HG03378 (cell line): Measurements from ENCODE around the gene TSR3.

Experiments used
- ATAC-seq: cut with Tn5 transposase; IDR thresholded peaks from one replicate; pipeline ENCODE4 v1.9.1; 2021; ENCODE audit warnings: mild to moderate bottlenecking, moderate library complexity; ENCODE audit not compliant: unreplicated experiment

TSR3 gene

GRCh38 chr16:1378087-1378803 lies 26.6 kb upstream of the TSR3 start:
- no peak for ATAC-seq

- ATAC-seq, result no peak
These were observed 25.8 kb upstream of the TSR3 start for GRCh38 chr16:1377406-1378010.

GRCh38 chr16:1375741-1376410 lies 24.2 kb upstream of the TSR3 start:
- no peak for ATAC-seq

- no peak for ATAC-seq
These were observed 23.6 kb upstream of the TSR3 start for GRCh38 chr16:1375298-1375640.

GRCh38 chr16:1374418-1375297 lies 23.0 kb upstream of the TSR3 start:
- ATAC-seq, result no peak

GRCh38 chr16:1372292-1372950 lies 20.7 kb upstream of the TSR3 start:
- ATAC-seq, result no peak

GRCh38 chr16:1371054-1371978 lies 19.6 kb upstream of the TSR3 start:
- ATAC-seq, result no peak

- no peak for ATAC-seq
These were observed 16.0 kb upstream of the TSR3 start for GRCh38 chr16:1367486-1368174.

GRCh38 chr16:1366712-1367299 lies 15.1 kb upstream of the TSR3 start:
- no peak for ATAC-seq

- no peak for ATAC-seq
These were observed 14.5 kb upstream of the TSR3 start for GRCh38 chr16:1366060-1366711.

GRCh38 chr16:1364510-1364909 lies 12.8 kb upstream of the TSR3 start:
- no peak for ATAC-seq

- no peak for ATAC-seq
These were observed 11.9 kb upstream of the TSR3 start for GRCh38 chr16:1363501-1364041.

GRCh38 chr16:1362807-1363206 lies 11.1 kb upstream of the TSR3 start:
- no peak for ATAC-seq

- no peak for ATAC-seq
These were observed 10.1 kb upstream of the TSR3 start for GRCh38 chr16:1361685-1362360.

GRCh38 chr16:1357906-1358566 lies 6.4 kb upstream of the TSR3 start:
- no peak for ATAC-seq

- ATAC-seq, result no peak
These were observed 4.6 kb upstream of the TSR3 start for GRCh38 chr16:1356061-1356900.
